SU-DHL-6 (cell line): Measurements from ENCODE around the gene PTDSS2.

Experiments used
- EZH2phosphoT487 ChIP-seq: fragments of 200-600 bp; sonication (generic), shearing (Covaris generic); conservative IDR thresholded peaks from 2 replicates; pipeline ENCODE4 v1.6.1; 2018; ENCODE audit warnings: mild to moderate bottlenecking, antibody characterized with exemption, low read length, moderate library complexity, mixed read lengths
- TF ChIP-seq, protein P1 (sequence below): fragments of 200-600 bp; sonication (generic); IDR thresholded peaks from one replicate; pipeline ENCODE4 v1.5.1; 2017; ENCODE audit warnings: antibody characterized with exemption, mild to moderate bottlenecking, low read length, moderate library complexity; ENCODE audit not compliant: insufficient read depth, poor library complexity, severe bottlenecking

GRCh38 chr11:454043-454442, 4.0 kb downstream of the PTDSS2 start:
- TF ChIP-seq, protein P1, sequence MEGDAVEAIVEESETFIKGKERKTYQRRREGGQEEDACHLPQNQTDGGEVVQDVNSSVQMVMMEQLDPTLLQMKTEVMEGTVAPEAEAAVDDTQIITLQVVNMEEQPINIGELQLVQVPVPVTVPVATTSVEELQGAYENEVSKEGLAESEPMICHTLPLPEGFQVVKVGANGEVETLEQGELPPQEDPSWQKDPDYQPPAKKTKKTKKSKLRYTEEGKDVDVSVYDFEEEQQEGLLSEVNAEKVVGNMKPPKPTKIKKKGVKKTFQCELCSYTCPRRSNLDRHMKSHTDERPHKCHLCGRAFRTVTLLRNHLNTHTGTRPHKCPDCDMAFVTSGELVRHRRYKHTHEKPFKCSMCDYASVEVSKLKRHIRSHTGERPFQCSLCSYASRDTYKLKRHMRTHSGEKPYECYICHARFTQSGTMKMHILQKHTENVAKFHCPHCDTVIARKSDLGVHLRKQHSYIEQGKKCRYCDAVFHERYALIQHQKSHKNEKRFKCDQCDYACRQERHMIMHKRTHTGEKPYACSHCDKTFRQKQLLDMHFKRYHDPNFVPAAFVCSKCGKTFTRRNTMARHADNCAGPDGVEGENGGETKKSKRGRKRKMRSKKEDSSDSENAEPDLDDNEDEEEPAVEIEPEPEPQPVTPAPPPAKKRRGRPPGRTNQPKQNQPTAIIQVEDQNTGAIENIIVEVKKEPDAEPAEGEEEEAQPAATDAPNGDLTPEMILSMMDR, result no peak
- TF ChIP-seq EZH2phosphoT487, result no peak
